ENCODE data around the gene FAM162A.

The FAM162A gene

DNA sequence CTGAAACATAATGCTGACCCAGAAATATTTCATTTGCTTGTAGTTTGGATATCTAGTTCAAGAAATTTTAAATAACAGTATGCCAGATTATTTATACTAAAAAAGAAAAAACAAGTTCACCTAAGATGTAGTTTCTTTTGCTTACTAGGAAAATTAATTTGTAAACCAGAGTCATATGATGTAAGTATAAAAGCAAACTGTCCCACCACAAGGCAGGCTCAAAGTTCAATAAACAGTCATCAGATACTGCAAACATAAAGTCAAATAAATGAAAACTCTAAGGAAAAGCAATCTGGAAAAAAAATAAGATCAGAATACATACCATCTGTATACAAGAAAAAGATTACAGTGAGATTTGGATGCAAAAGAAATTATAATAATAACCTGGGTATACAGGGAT is 72.1 kb downstream of the FAM162A start:
- H3K4me3 ChIP-seq (ENCODE audit: extremely low read depth, insufficient read depth, low read length, poor library complexity, severe bottlenecking), result no peak overlapping the region

DNA sequence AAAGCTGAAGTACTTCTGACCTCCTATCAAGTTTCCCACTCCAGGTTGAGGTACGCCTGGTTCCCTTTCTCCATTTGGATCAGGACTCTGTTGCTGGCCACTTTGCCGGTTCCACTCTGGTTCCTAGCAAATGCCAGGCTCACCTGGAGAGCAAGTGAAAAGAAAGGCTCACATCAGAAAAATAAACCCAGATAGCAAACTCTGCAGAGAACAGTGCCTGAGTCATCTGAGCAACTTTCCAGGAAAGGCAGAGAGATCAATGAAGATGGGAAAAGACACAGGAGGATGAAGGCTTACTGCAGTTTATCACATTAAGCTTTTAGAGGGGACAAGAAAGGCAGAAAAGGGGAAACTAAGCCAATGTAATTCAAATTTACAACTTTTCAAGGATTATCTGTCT is 73.7 kb downstream of the FAM162A start:
- Histone ChIP-seq H3K36me3 (ENCODE audit: control insufficient read depth, insufficient read depth, low read length) (peaks cover 78% of the 10 kb centered on the region), H3K27ac (ENCODE audit: low read depth, low read length, severe bottlenecking) (no peak overlapping the region), H3K9me3 (ENCODE audit: control insufficient read depth, low read length) (no peaks in the 10 kb centered on the region), H3K4me3 (ENCODE audit: extremely low read depth, insufficient read depth, low read length, poor library complexity, severe bottlenecking) (no peak overlapping the region), H3K4me1 (ENCODE audit: control insufficient read depth, insufficient read depth, low read length, poor library complexity, severe bottlenecking) (no peaks in the 10 kb centered on the region)
- 100% methylated on average over 1 to 2 of the region's 2 CpGs for WGBS, 2 experiments (ENCODE audit: insufficient coverage in 2 of 2)

More for the DNA sequence above, 72.1 kb downstream of the FAM162A start:
- Histone ChIP-seq H3K27ac (ENCODE audit: low read depth, low read length, severe bottlenecking) (no peak overlapping the region), H3K4me1 (ENCODE audit: control insufficient read depth, insufficient read depth, low read length, poor library complexity, severe bottlenecking) (no peaks in the 10 kb centered on the region), H3K9me3 (ENCODE audit: control insufficient read depth, low read length) (no peaks in the 10 kb centered on the region), H3K36me3 (ENCODE audit: control insufficient read depth, insufficient read depth, low read length) (peaks cover 75% of the 10 kb centered on the region)

DNA sequence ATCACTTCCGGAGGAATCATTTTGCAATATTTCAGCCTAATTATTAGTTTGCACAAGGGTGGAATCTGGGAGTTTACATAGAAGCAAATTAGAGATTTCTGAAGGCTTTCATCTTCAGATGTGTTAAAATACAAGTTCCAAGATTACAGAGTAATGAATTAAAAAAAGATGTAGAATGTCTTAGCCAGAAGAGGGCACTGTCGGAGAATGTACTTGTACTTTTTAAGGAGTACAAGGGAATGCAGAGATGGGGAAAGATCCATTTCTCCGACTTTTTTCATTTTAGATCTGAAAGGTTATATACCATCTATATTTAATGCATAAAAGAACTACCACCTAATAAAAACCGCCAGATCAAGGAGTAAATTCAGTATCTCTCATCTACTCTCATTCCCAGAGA is 75.0 kb downstream of the FAM162A start:
- no peaks in the 10 kb centered on the region for H3K9me3 ChIP-seq (ENCODE audit: control insufficient read depth, low read length)
- peak overlapping the region; percentile 47 for H3K27ac ChIP-seq (ENCODE audit: low read depth, low read length, severe bottlenecking)
- peaks cover 69% of the 10 kb centered on the region for H3K36me3 ChIP-seq (ENCODE audit: control insufficient read depth, insufficient read depth, low read length)
- no peaks in the 10 kb centered on the region for H3K4me1 ChIP-seq (ENCODE audit: control insufficient read depth, insufficient read depth, low read length, poor library complexity, severe bottlenecking)
- 78 to 95% methylated on average over 2 of the region's 4 CpGs for WGBS, 2 experiments (ENCODE audit: insufficient coverage in 2 of 2)
- no peak overlapping the region for H3K4me3 ChIP-seq (ENCODE audit: extremely low read depth, insufficient read depth, low read length, poor library complexity, severe bottlenecking)

DNA sequence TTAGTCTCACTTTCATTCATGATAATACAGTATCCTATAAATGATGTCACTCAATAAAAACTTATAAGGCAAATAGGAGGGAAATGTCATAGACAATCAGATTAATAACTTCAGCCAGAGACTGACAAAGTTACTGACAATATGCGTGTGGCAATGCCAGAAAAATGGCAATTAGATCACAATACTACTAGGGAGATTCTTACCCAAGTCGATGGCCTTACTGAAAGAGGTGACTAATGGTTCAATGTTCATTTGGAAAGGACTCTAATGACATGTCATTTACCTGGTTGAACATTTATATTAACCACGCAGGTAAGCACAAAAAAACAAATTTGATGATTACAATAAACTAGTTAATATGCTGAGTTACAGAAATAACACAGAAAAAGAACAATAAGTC is 77.8 kb downstream of the FAM162A start:
- no peak overlapping the region for H3K27ac ChIP-seq (ENCODE audit: low read depth, low read length, severe bottlenecking)
- H3K4me3 ChIP-seq (ENCODE audit: extremely low read depth, insufficient read depth, low read length, poor library complexity, severe bottlenecking), result no peak overlapping the region
- H3K9me3 ChIP-seq (ENCODE audit: control insufficient read depth, low read length), result no peaks in the 10 kb centered on the region
- no peaks in the 10 kb centered on the region for H3K4me1 ChIP-seq (ENCODE audit: control insufficient read depth, insufficient read depth, low read length, poor library complexity, severe bottlenecking)
- WGBS, 2 experiments (ENCODE audit: insufficient coverage in 2 of 2), result 90% methylated on average over 2 of the region's 3 CpGs; no CpG with 5 or more reads in 1 of the 2 experiments
- peaks cover 68% of the 10 kb centered on the region for H3K36me3 ChIP-seq (ENCODE audit: control insufficient read depth, insufficient read depth, low read length)

Data from mesodermal cell (in vitro differentiated cells).